Activated naive CD8-positive, alpha-beta T cell treated with anti-CD3 and anti-CD28 coated beads, Interleukin-2, amount 50 U/mL, for 24 hours (primary cell): ENCODE measurements around the gene TRIM33.
A peak's percentile ranks its signal among the peaks of the same experiment; 100 is the strongest.

Experiments used
- ATAC-seq: fragments of 150-1000 bp; cut with Tn5 transposase; one replicate; pipeline ENCODE4 v1.10.0; 2021
- DNase-seq: peaks from one replicate; pipeline ENCODE4 v3.0.0; 2021
- H3K27ac Mint-ChIP-seq: one replicate; pipeline ENCODE4 v1.8.0; 2021; ENCODE audit warnings: mild to moderate bottlenecking, mixed read lengths
- H3K27me3 Mint-ChIP-seq: one replicate; pipeline ENCODE4 v1.8.0; 2021; ENCODE audit warnings: mixed read lengths
- H3K36me3 Mint-ChIP-seq: one replicate; pipeline ENCODE4 v1.8.0; 2021; ENCODE audit warnings: low read depth, mixed read lengths
- H3K4me1 Mint-ChIP-seq: one replicate; pipeline ENCODE4 v1.8.0; 2021; ENCODE audit warnings: mixed read lengths
- H3K4me3 Mint-ChIP-seq: one replicate; pipeline ENCODE4 v1.8.0; 2021; ENCODE audit warnings: mild to moderate bottlenecking, moderate library complexity, mixed read lengths
- H3K9me3 Mint-ChIP-seq: one replicate; pipeline ENCODE4 v1.8.0; 2021; ENCODE audit warnings: mixed read lengths

The TRIM33 gene

DNA sequence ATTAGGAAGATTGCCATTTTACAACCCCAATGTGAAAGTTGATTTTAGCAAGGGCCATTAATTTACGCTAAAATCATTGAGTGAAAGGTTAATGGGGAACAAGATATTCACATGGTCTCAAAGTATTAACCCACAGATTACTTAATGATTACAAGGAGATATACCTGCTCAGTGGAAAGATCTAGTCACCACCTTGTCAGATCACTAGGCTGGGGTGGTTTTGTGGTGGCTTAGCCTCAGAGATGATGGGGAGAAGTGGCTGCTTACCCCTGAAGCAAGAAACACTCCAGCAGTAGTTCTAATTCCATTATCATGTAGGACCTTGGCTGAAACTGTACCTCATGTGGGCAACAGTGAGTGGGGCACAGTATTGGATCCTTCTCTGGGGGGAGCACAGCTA, 20.1 kb upstream of the TRIM33 start:
- Mint-ChIP-seq H3K4me1 (peaks cover 8% of the 10 kb centered on the region), H3K36me3 (no peaks in the 10 kb centered on the region), H3K27me3 (peaks cover 1% of the 10 kb centered on the region), H3K4me3 (no peak overlapping the region), H3K9me3 (no peaks in the 10 kb centered on the region), H3K27ac (no peak overlapping the region)
- DNase-seq (no peak), ATAC-seq (peak; percentile 65)

DNA sequence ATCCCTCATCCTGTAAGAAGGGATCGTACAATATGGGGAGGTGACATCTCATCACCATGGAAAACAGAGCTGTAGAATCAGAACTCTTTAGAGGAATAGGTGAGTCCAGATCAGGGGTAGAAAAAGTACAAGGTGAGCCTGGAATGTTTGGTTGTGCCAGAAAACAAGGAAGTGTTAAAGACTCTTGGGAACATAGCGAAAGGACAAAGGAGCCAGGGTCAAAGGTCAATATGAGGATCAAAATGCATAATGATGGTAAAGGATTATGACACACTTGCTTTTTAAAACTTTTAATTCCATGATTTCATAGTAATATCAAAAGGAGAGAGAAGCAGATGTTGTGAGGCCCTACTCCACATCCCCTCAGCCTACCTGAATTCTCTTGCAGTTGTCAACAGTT, 19.2 kb upstream of the TRIM33 start:
- ATAC-seq (no peak), DNase-seq (no peak)
- Mint-ChIP-seq H3K4me3 (no peak overlapping the region), H3K4me1 (peaks cover 8% of the 10 kb centered on the region), H3K9me3 (no peaks in the 10 kb centered on the region), H3K36me3 (no peaks in the 10 kb centered on the region), H3K27me3 (peaks cover 2% of the 10 kb centered on the region), H3K27ac (no peak overlapping the region)

DNA sequence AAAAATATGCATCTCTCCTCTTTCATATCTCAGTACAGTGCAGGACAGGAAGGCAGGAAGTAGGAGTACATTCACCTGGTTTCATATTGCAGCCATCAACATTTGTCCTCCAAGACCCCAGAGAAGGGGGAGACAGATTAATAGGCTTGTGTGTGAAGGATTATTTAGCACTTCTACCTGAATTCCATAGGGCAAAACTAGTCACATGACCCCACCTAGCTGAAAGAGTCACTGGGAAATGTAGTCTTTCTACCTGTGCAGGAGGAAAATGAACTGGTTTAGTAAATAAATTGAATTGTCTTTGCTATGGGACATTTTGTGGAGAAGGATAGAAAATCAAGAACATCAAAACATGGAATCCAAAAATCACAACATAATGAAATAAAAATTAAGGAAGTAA, 13.9 kb upstream of the TRIM33 start:
- Mint-ChIP-seq H3K4me3 (no peak overlapping the region), H3K36me3 (no peaks in the 10 kb centered on the region), H3K27ac (no peak overlapping the region), H3K27me3 (peaks cover 2% of the 10 kb centered on the region), H3K9me3 (no peaks in the 10 kb centered on the region), H3K4me1 (no peaks in the 10 kb centered on the region)
- DNase-seq: no peak
- ATAC-seq: no peak

DNA sequence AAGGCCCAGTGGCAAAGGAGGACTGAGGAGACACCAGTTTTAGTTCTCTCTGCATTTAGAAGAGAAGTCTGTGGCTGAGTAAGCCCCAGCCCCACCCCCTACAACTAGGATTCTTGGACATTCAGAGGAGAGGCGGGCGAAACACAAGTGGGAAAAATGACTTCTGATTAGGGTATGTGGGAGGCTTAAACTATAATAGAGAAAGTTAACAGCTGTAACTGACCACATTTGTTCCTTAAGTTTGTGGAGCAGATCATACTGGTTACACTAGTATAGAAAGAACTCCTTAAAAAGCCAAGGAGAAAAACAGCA, 11.2 kb upstream of the TRIM33 start:
- no peaks in the 10 kb centered on the region for H3K9me3 Mint-ChIP-seq
- H3K36me3 Mint-ChIP-seq: no peaks in the 10 kb centered on the region
- DNase-seq (no peak), ATAC-seq (no peak)
- peaks cover 9% of the 10 kb centered on the region for H3K27me3 Mint-ChIP-seq
- no peak overlapping the region for H3K4me3 Mint-ChIP-seq
- no peaks in the 10 kb centered on the region for H3K4me1 Mint-ChIP-seq
- H3K27ac Mint-ChIP-seq: no peak overlapping the region

DNA sequence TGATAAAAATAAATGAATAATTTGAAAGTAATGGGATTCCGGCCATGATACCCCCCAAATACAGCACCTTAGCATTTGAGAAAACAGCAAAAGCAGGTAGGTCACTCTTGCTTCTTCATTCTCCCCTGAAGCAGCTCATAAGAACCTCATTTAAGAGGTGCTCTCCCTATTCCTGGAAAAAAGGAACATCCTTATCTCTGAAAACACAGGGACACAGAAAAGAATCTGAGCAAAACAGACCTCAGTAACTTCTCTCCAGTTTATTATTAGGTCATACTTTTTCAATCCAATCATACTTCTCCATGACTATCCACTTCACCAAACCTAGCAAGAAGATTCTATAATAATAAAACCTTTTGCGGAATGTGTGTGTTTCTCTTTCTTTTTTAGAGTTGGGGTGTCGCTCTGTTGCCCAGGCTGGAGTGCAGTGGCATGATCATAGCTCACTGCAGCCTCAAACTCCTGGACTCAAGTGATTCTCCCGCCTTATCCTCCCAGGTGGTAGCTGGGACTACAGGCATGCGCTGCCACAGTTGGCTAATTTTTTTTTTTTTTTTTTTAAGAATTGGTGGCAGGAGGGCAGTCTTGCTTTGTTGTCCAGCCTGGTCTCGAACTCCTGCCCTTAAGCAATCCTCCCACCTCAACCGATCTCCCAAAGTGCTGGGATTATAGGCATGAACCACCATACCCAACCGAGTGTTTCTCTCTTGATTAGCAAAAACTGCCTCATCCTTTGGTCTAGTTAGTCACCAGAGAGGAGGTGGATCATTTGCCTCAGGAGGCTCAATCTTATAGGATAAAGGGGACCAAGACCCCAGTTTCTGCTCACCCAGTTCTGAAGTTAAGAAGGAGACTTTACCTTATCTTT, 10.6 kb upstream of the TRIM33 start:
- Mint-ChIP-seq H3K27me3 (peaks cover 9% of the 10 kb centered on the region), H3K9me3 (no peaks in the 10 kb centered on the region), H3K4me3 (no peak overlapping the region), H3K4me1 (no peaks in the 10 kb centered on the region), H3K27ac (no peak overlapping the region), H3K36me3 (no peaks in the 10 kb centered on the region)
- DNase-seq (no peak), ATAC-seq (no peak)

DNA sequence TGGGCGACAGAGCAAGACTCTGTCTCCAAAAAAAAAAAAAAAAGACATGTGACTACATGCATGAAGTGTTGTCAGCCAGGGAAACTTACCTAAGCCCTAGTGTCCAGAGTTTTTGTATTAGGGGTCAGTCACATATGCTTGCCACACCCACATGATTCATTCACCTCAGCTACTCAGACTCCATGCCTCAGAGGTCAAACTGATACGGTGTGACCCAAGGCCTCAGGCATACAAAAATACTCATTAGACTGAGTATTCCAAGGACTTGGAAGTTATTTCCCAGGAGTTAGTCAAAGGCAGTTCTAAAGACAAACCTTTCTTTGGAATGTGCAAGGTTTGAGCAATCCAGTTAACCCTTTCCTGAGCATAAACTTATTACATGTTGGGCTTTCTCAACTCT, 6.3 kb upstream of the TRIM33 start:
- Mint-ChIP-seq H3K4me3 (no peak overlapping the region), H3K27ac (no peak overlapping the region), H3K27me3 (peaks cover 7% of the 10 kb centered on the region), H3K9me3 (no peaks in the 10 kb centered on the region), H3K4me1 (peaks cover 7% of the 10 kb centered on the region), H3K36me3 (no peaks in the 10 kb centered on the region)
- no peak for DNase-seq
- no peak for ATAC-seq

DNA sequence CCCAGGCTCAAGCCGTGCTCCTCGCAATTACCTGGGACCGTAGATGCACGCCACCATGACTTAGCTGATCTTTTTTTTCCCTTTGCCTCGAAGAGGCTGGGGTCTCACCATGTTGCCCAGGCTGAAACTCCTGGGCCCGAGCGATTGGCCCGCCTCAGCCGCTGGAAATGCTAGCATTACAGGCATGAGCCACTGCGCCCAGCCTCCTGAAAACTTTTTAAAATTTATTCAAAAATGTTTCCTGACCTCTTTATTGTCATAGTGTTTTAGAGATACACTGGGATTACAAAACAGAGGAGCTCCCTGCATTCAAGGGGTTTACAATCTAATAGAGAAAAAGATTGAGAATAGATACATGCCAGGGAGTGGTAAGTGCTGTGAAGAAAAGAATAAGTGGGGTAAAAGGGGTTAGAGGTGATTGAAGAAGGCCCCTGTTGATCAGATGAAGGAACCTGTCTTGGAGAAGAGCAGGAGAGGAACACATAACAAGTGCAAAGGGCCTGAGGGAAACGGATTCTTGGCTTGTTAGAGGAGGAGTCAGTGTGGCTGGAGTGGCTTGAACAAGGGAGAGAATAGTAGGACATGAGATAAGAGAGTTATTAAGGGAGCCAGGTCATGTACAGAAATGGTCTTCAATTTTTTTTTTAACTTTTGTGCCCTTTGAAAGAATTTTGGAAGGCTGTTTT, 1.7 kb upstream of the TRIM33 start:
- no peaks in the 10 kb centered on the region for H3K27me3 Mint-ChIP-seq
- H3K27ac Mint-ChIP-seq: peak overlapping the region; percentile 67
- H3K36me3 Mint-ChIP-seq: peaks cover 11% of the 10 kb centered on the region
- ATAC-seq (no peak), DNase-seq (no peak)
- peaks cover 31% of the 10 kb centered on the region for H3K4me1 Mint-ChIP-seq
- H3K4me3 Mint-ChIP-seq: peak overlapping the region; percentile 94
- H3K9me3 Mint-ChIP-seq: no peaks in the 10 kb centered on the region

DNA sequence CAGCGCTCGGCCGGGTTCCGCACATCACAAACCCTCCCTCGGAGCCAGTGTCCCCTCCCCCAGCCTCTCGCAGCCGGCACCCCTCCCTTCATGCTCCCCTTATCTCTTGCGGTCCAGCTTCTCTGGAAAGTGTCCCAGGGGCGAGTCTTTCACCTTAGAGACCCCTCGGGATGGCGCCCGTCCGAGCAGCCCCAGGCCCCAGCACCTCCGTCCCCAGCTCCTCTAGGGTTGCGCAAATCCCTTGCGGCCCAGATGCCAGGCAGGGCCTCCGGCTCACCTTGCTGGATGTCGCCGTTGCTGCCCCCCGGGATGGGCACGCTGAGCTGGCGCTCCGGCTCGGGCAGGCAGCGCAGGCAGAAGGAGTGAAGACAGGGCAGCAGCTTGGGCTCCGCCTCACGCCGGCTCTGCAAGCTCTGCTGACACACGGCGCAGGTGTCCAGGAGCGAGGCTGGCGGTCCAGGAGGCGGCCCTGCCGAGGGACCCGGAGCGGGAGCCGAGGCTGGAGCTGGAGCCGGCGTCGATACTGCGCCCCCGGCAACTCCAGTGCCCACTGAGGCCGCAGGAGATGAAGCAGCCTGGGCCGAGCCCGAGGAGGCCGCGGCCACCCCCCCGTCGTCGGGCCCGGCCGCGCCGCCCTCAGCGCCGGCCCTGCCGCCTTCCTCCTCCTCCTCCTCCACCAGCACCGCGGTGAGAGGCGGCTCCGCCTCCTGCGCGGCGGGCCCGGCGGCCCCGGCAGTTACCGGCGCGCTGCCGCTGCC, 550 bp downstream of the TRIM33 start:
- DNase-seq (peak; percentile 40), ATAC-seq (peak; percentile 60)
- Mint-ChIP-seq H3K27me3 (no peaks in the 10 kb centered on the region), H3K9me3 (no peaks in the 10 kb centered on the region), H3K27ac (peak overlapping the region; percentile 72), H3K36me3 (peaks cover 23% of the 10 kb centered on the region), H3K4me1 (peaks cover 51% of the 10 kb centered on the region), H3K4me3 (peak overlapping the region; percentile 88)

DNA sequence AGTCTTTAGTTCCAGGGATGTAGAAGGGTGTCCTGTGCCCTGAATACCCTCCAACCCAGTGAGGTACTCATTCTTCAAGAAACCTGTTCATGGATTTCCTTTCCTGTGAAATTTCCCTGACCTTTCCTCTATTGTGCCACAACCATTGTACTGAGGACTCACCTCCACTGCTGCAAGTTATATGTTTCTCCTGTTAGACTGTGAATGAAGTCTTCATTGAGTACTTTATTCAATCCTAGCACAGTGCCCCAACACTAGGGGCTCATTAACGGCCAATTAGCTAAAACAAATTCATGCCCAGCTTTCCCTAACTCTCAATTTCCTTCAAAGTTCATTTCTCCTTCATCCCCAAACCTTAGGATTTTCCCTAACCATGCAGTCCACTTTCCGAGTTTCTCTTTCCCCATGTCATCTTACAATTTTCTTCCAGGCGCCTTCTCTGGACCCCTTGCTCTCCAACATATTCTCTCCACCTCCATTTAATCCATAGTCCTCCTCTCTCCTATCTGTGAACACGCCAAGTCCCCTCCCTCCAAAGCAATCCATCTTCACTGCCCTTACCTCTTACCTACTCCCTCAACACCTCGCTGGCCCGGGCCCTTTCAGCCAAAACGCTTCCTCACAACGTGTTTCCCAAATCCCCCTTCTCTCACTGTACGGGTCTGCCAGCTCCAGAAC, 1.3 kb downstream of the TRIM33 start:
- H3K27me3 Mint-ChIP-seq: no peaks in the 10 kb centered on the region

DNA sequence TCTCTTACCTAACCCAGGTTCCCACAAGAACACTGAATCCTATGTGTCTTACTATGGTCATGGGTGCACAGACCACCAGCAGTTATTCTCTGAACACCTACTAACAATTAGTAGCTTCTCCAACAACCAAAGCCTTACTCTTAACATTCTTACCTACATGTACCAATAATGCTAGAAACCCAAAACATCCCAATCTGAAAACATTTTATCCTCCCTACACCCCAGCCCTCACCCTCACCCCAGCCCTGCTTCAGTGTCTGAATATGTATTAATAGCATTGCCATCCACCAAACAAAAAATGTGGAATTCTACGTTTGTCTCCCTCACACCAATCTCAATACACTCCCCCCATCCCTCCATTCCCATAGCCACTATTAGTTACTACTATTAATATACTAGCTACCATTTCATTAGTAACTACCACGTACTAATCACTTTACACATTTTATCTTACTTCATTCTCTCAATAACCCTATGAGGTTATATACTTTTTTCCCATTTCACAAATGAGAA, 2.6 kb downstream of the TRIM33 start:
- no peaks in the 10 kb centered on the region for H3K9me3 Mint-ChIP-seq
- DNase-seq (no peak), ATAC-seq (no peak)
- peaks cover 33% of the 10 kb centered on the region for H3K36me3 Mint-ChIP-seq
- no peaks in the 10 kb centered on the region for H3K27me3 Mint-ChIP-seq
- H3K27ac Mint-ChIP-seq: peak overlapping the region; percentile 33
- peak overlapping the region; percentile 88 for H3K4me3 Mint-ChIP-seq
- peaks cover 70% of the 10 kb centered on the region for H3K4me1 Mint-ChIP-seq

More for the DNA sequence above, 1.3 kb downstream of the TRIM33 start:
- ATAC-seq (no peak), DNase-seq (no peak)
- Mint-ChIP-seq H3K9me3 (no peaks in the 10 kb centered on the region), H3K27ac (peak overlapping the region; percentile 72), H3K36me3 (peaks cover 30% of the 10 kb centered on the region), H3K4me3 (peak overlapping the region; percentile 88), H3K4me1 (peaks cover 59% of the 10 kb centered on the region)

DNA sequence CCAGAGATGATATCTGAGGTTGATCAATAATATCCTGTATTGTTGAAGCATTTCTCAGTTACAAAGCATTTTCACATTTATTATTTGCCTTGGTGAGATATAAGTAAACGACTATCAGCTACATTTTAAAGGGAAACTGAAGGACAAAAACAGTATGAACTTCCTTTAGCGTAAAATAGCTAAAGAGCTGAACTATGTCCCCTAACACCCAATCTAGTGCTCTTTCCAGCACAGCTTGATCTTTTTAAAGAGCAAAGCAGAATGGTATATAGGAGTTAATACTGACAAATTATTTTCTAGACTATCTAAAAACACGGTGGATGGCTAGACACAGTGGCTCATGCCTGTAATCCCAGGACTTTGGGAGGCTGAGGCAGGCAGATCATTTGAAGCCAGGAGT, 3.5 kb downstream of the TRIM33 start:
- no peaks in the 10 kb centered on the region for H3K27me3 Mint-ChIP-seq
- H3K27ac Mint-ChIP-seq: no peak overlapping the region
- no peak overlapping the region for H3K4me3 Mint-ChIP-seq
- H3K4me1 Mint-ChIP-seq: peaks cover 68% of the 10 kb centered on the region
- H3K36me3 Mint-ChIP-seq: peaks cover 34% of the 10 kb centered on the region
- ATAC-seq (no peak), DNase-seq (no peak)
- H3K9me3 Mint-ChIP-seq: no peaks in the 10 kb centered on the region

DNA sequence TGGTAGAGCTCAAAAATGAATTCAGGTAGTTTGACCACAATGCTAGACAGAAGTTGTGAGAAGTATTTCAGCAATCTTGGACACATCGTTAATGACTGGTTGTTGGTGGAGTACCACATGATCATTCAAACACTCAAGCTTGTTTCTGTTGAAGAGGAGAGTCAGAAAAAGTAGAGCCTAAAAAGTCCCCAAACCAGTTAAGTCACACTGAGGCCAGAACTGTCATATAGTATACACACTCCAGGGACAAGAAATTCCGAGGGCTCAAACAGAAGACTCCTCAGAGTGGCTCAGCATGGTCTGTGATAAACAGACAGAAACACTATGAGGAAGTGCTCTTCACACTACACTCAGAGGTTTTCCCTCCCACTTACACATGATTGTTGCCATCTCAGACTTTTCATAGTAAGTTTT, 5.8 kb downstream of the TRIM33 start:
- H3K27me3 Mint-ChIP-seq: no peaks in the 10 kb centered on the region
- no peak overlapping the region for H3K4me3 Mint-ChIP-seq
- peak; percentile 34 for ATAC-seq
- H3K4me1 Mint-ChIP-seq: peaks cover 78% of the 10 kb centered on the region
- H3K27ac Mint-ChIP-seq: no peak overlapping the region
- DNase-seq: no peak
- peaks cover 34% of the 10 kb centered on the region for H3K36me3 Mint-ChIP-seq
- no peaks in the 10 kb centered on the region for H3K9me3 Mint-ChIP-seq

DNA sequence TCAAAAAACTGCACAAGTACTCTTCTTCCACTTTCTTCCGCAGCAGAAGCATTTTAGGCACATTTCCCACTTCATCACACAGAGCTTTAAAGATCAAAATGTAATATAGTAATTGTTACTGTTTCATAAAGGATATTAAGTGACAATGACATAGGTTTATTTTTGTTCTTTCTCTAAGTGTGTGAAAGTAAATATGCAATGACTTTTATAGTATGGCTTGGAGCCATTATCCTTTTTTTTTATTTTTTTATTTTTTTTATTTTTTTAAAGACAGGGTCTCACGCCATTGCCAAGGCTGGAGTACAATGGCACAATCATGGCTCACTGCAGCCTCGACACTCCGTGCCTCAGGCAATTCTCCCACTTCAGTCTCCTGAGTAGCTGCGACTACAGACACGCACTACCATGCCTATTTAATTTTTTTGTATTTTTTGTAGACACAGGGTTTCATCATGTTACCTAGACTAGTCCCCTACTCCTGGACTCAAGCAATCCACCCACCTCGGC, 7.0 kb downstream of the TRIM33 start:
- ATAC-seq: no peak
- Mint-ChIP-seq H3K27ac (no peak overlapping the region), H3K9me3 (no peaks in the 10 kb centered on the region), H3K36me3 (peaks cover 35% of the 10 kb centered on the region), H3K4me3 (no peak overlapping the region), H3K27me3 (no peaks in the 10 kb centered on the region), H3K4me1 (peaks cover 73% of the 10 kb centered on the region)
- no peak for DNase-seq

DNA sequence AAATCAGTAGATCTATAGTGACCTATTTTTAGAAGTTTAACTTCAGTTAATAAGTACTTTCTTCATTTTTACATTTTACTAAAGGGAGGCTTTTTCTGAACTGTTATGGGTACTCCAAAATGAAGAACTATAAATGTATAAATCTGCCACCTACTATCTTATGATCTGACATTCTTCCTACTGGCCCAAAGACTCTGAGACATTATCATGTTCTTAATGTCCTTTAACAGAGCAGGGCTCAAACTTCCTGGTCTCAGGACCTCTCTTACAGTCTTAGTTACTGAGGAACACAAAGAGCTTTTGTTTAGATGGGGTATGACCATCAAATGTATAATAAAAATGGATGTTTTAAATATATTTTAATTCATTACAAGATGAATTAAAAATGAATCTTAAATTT, 8.9 kb downstream of the TRIM33 start:
- ATAC-seq (no peak), DNase-seq (no peak)
- H3K36me3 Mint-ChIP-seq: peaks cover 31% of the 10 kb centered on the region
- H3K27ac Mint-ChIP-seq: no peak overlapping the region
- H3K4me3 Mint-ChIP-seq: no peak overlapping the region
- peaks cover 65% of the 10 kb centered on the region for H3K4me1 Mint-ChIP-seq
- no peaks in the 10 kb centered on the region for H3K9me3 Mint-ChIP-seq
- no peaks in the 10 kb centered on the region for H3K27me3 Mint-ChIP-seq
